GM12878 (cell line): ENCODE measurements around the gene CARD11. TPM values are rescaled to one million over a fixed set of nuclear protein-coding genes. Genes with fewer than 3 reads are reported as not detected.

Experiments
- ASH2L ChIP-seq: fragments of 300-600, 200-600 bp; sonication (generic); IDR thresholded peaks from 2 replicates; pipeline ENCODE4 v1.6.1; 2017; ENCODE audit warnings: low read depth, mild to moderate bottlenecking, borderline replicate concordance
- ATF2 ChIP-seq: IDR thresholded peaks from 2 replicates; pipeline ENCODE4 v1.6.1; 2012; ENCODE audit warnings: low read length, inconsistent platforms
- ATF7 ChIP-seq: fragments of 450-650 bp; IDR thresholded peaks from 2 replicates; pipeline ENCODE4 v1.6.1; 2016; ENCODE audit warnings: low read depth, mild to moderate bottlenecking
- BCL3 ChIP-seq: IDR thresholded peaks from 2 replicates; pipeline ENCODE4 v1.6.1; 2011; ENCODE audit warnings: borderline replicate concordance, low read depth, mild to moderate bottlenecking, moderate library complexity, low read length; ENCODE audit not compliant: insufficient read depth, poor library complexity, severe bottlenecking
- CBX3 ChIP-seq: fragments of 200-600 bp; sonication (generic); IDR thresholded peaks from 2 replicates; pipeline ENCODE4 v1.6.1; 2016; ENCODE audit warnings: low read depth, borderline replicate concordance
- DPF2 ChIP-seq: fragments of 450-650 bp; IDR thresholded peaks from 2 replicates; pipeline ENCODE4 v1.6.1; 2017; ENCODE audit warnings: mild to moderate bottlenecking
- GATAD2B ChIP-seq: fragments of 450-650 bp; conservative IDR thresholded peaks from 2 replicates; pipeline ENCODE4 v1.6.1; 2017; ENCODE audit warnings: low read depth, mild to moderate bottlenecking, moderate library complexity
- HCFC1 ChIP-seq: fragments of 150-350 bp; IDR thresholded peaks from 2 replicates; pipeline ENCODE4 v1.6.1; 2014; ENCODE audit warnings: low read length
- MYB ChIP-seq: fragments of 150-350 bp; IDR thresholded peaks from 2 replicates; pipeline ENCODE4 v1.6.1; 2014; ENCODE audit warnings: mild to moderate bottlenecking, low read depth, low read length, borderline replicate concordance
- NKRF ChIP-seq: fragments of 450-650 bp; conservative IDR thresholded peaks from 2 replicates; pipeline ENCODE4 v1.6.1; 2017; ENCODE audit warnings: mild to moderate bottlenecking, moderate library complexity
- POLR2A ChIP-seq: IDR thresholded peaks from 2 replicates; pipeline ENCODE4 v1.6.1; 2011; ENCODE audit warnings: low read depth, mild to moderate bottlenecking, low read length
- RAD21 ChIP-seq: IDR thresholded peaks from 2 replicates; pipeline ENCODE4 v1.6.1; 2011; ENCODE audit warnings: mild to moderate bottlenecking, low read depth, low read length, moderate library complexity; ENCODE audit not compliant: insufficient read depth
- RELB ChIP-seq: fragments of 450-650 bp; IDR thresholded peaks from 2 replicates; pipeline ENCODE4 v1.6.1; 2017; ENCODE audit warnings: low read depth, mild to moderate bottlenecking, moderate library complexity
- SP1 ChIP-seq: IDR thresholded peaks from one replicate; pipeline ENCODE4 v1.6.1; 2011; ENCODE audit warnings: low read depth, low read length
- SREBF2 ChIP-seq: IDR thresholded peaks from 2 replicates; pipeline ENCODE4 v1.6.1; 2012; ENCODE audit warnings: mild to moderate bottlenecking, low read length
- SUZ12 ChIP-seq: fragments of 200-600 bp; sonication (generic); IDR thresholded peaks from one replicate; pipeline ENCODE4 v1.6.1; 2018; ENCODE audit warnings: antibody characterized with exemption, mild to moderate bottlenecking; ENCODE audit not compliant: unreplicated experiment
- ZNF207 ChIP-seq: fragments of 450-650 bp; IDR thresholded peaks from 2 replicates; pipeline ENCODE4 v1.6.1; 2014; ENCODE audit warnings: antibody characterized with exemption, mild to moderate bottlenecking, borderline replicate concordance
- ZNF384 ChIP-seq: IDR thresholded peaks from 2 replicates; pipeline ENCODE4 v1.6.1; 2012; ENCODE audit warnings: low read depth, mild to moderate bottlenecking, low read length, improper control_type of control experiment, borderline replicate concordance
- ZNF687 ChIP-seq: fragments of 450-650 bp; IDR thresholded peaks from 2 replicates; pipeline ENCODE4 v1.6.1; 2017; ENCODE audit warnings: mild to moderate bottlenecking, moderate library complexity
- ZSCAN29 ChIP-seq: fragments of 450-650 bp; IDR thresholded peaks from 2 replicates; pipeline ENCODE4 v1.6.1; 2017; ENCODE audit warnings: mild to moderate bottlenecking, moderate library complexity
- polyA plus RNA-seq, 11 experiments: library from polyadenylated mRNA; depleted of rRNA in 4 of 11; unstranded in 6 of 11; stranded (reverse) in 5 of 11; fragments of >200 nt; fragmentation: Nextera tagmentation in 4 of 11; fragmentation: Illumina TruSeq in 1 of 11; extraction: Ambion mirVana in 4 of 11; extraction: Trizol in 1 of 11; gene quantifications; 1 replicate in 1 of 11; 2 replicates in 10 of 11; pipeline versions ENCODE4 v1.2.1 to v1.2.3, GENCODE V29; 2011 to 2016; ENCODE audit warnings: inconsistent platforms in 2 of 11, missing spikeins in 2 of 11, low read depth in 1 of 11
- total RNA-seq, 4 experiments: library from RNA; depleted of rRNA in 3 of 4; stranded (reverse); fragments of >200 nt in 3 of 4; fragmentation: Illumina TruSeq in 1 of 4; extraction: Trizol in 1 of 4; gene quantifications; 2 replicates each; pipeline versions ENCODE4 v1.2.1 to v1.2.3, GENCODE V29; 2013 to 2021

Gene CARD11
- total and polyA plus RNA-seq, 10 of the 15 experiments (the other 5 are each of a cell fraction or from before 2014, with no cell fraction given): 0.27 to 72.0 (median 28.4) TPM

GRCh38 chr7:3042861-3043489 is 692 bp downstream of the CARD11 start (continued):
- TF ChIP-seq RELB (peak; percentile 59; the same call in 1 of the 2 replicates), BCL3 (no peak), POLR2A (no peak), GATAD2B (0 out of 2 replicates have a peak, but pooled peaks have one; percentile 37), HCFC1 (no peak), DPF2 (0 out of 2 replicates have a peak, but pooled peaks have one; percentile 68), ZSCAN29 (no peak), MYB (no peak), SUZ12 (no peak), ATF7 (no peak; the same call in 1 of the 2 replicates), ZNF687 (no peak), CBX3 (no peak), ATF2 (no peak), SREBF2 (no peak), NKRF (no peak), ZNF384 (no peak), ZNF207 (no peak), ASH2L (no peak), RAD21 (0 out of 2 replicates have a peak, but pooled peaks have one; percentile 8), SP1 (no peak)
